ENCODE data around the gene WDR59.
"Not testable (repeated sequence)": the region's sequence is repeated elsewhere in the genome, so short reads cannot be mapped to it uniquely, and the experiment has no call there.

Gene WDR59

GRCh38 chr16:74991268-74991592 lies 6.3 kb upstream of the WDR59 start:
- DNase-seq (ENCODE audit: insufficient read length, low spot score) (no peak), FAIRE-seq (no peak)
- TF ChIP-seq CTCF (IDR thresholded peaks at IDR 0.05; ENCODE audit: insufficient read depth, missing control alignments), result no peak

- no peak for FAIRE-seq
- no peak for DNase-seq (ENCODE audit: insufficient read length, low spot score)
- TF ChIP-seq CTCF (IDR thresholded peaks at IDR 0.05; ENCODE audit: insufficient read depth, missing control alignments), result no peak
Measured at GRCh38 chr16:74990832-74991231, 5.9 kb upstream of the WDR59 start.

GRCh38 chr16:74989864-74990263 lies 4.9 kb upstream of the WDR59 start:
- DNase-seq (ENCODE audit: insufficient read length, low spot score); FAIRE-seq: not testable (repeated sequence)

- TF ChIP-seq CTCF (IDR thresholded peaks at IDR 0.05; ENCODE audit: insufficient read depth, missing control alignments), result no peak
- DNase-seq (ENCODE audit: insufficient read length, low spot score) (no peak), FAIRE-seq (no peak)
Measured at GRCh38 chr16:74987027-74987681, 2.2 kb upstream of the WDR59 start.

GRCh38 chr16:74984194-74984528 lies 762 bp downstream of the WDR59 start:
- no peak for TF ChIP-seq CTCF (IDR thresholded peaks at IDR 0.05; ENCODE audit: insufficient read depth, missing control alignments)
- FAIRE-seq, result no peak
- DNase-seq (ENCODE audit: insufficient read length, low spot score), result no peak

GRCh38 chr16:74982256-74982655 lies 2.7 kb downstream of the WDR59 start:
- FAIRE-seq (no peak), DNase-seq (ENCODE audit: insufficient read length, low spot score) (no peak)
- no peak for TF ChIP-seq CTCF (IDR thresholded peaks at IDR 0.05; ENCODE audit: insufficient read depth, missing control alignments)

- DNase-seq (ENCODE audit: insufficient read length, low spot score) (no peak), FAIRE-seq (no peak)
- no peak for TF ChIP-seq CTCF (IDR thresholded peaks at IDR 0.05; ENCODE audit: insufficient read depth, missing control alignments)
Measured at GRCh38 chr16:74975591-74975990, 9.3 kb downstream of the WDR59 start.

- DNase-seq (ENCODE audit: insufficient read length, low spot score) (no peak), FAIRE-seq (no peak)
- TF ChIP-seq CTCF (IDR thresholded peaks at IDR 0.05; ENCODE audit: insufficient read depth, missing control alignments), result no peak
Measured at GRCh38 chr16:74973304-74973703, 11.6 kb downstream of the WDR59 start.

All from D721Med (cell line).